ENCODE measurements around the gene RAD51B.
"Not testable (repeated sequence)": the region's sequence is repeated elsewhere in the genome, so short reads cannot be mapped to it uniquely, and the experiment has no call there.

- TF ChIP-seq POLR2A, POLR2AphosphoS5 (IDR thresholded peaks at IDR 0.05; ENCODE audit: low read depth, low read length): not testable (repeated sequence)
Observed at GRCh38 chr14:68258995-68259394, 439.4 kb downstream of the RAD51B start.

All from GM12892 (cell line).